ENCODE results near the gene VPS35L. TPM values are rescaled to one million over a fixed set of nuclear protein-coding genes. Genes with fewer than 3 reads are reported as not detected.
A peak's percentile ranks its signal among the peaks of the same experiment; 100 is the strongest.

VPS35L gene
- total and polyA plus RNA-seq, 2 of the 13 experiments (the other 11 are each of a cell fraction or from before 2014, with no cell fraction given) = 1.4 to 1.6 TPM

DNA sequence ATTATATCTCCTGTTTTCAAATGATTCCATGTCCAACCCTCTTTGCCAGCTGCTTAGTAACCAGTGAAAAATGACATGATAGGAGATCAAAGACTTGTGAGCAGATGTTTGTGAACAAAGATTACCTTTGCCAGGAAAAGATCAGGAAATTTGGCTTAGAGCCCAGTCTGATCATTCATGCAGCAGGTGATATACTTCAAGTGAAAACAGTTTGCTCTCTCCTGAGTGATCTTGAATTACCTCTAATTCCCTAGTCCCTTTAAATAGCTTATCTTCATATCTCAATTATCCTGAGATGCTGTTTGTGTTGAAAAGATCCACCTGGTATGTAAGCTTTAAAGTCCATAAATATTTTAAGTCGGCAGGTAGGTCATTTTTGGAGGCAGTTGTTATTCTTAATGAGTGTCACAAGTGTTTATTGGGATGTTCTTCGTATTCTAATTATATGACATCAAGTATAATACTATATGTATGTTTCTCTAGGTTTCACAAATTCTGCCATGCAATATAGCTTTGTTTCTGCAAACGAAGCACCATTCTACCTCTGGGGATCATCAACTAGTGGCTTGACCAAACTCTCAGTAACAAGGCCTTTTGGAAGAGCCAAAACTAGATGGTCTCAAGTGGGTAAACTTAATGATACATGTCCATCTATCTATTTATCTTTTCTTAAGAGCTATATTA is 13.2 kb upstream of the VPS35L start (continued):
- peak; percentile 75; the same call in 1 of the 2 replicates for TF ChIP-seq ZNF136 (CRISPR knock-in tag; IDR thresholded peaks at IDR 0.05; ENCODE audit: low read depth)
- TF ChIP-seq NCOA5 (CRISPR knock-in tag; IDR thresholded peaks at IDR 0.05) = no peak
- peak; percentile 85; the same call in 1 of the 2 replicates for TF ChIP-seq ZBTB20 (CRISPR knock-in tag; IDR thresholded peaks at IDR 0.05; ENCODE audit: borderline replicate concordance, low read depth)
- TF ChIP-seq ZNF672 (CRISPR knock-in tag; IDR thresholded peaks at IDR 0.05) = no peak
- peak; percentile 63 for TF ChIP-seq NR2F6 (IDR thresholded peaks at IDR 0.05)
- TF ChIP-seq NR2F6 (CRISPR knock-in tag; IDR thresholded peaks at IDR 0.05) = peak; percentile 81
- TF ChIP-seq PCBP1 (IDR thresholded peaks at IDR 0.05; ENCODE audit: borderline replicate concordance, low read depth, low read length) = no peak
- peak; percentile 98 for TF ChIP-seq KDM6A (CRISPR knock-in tag; IDR thresholded peaks at IDR 0.05; ENCODE audit: low read depth)
- TF ChIP-seq, protein P1, sequence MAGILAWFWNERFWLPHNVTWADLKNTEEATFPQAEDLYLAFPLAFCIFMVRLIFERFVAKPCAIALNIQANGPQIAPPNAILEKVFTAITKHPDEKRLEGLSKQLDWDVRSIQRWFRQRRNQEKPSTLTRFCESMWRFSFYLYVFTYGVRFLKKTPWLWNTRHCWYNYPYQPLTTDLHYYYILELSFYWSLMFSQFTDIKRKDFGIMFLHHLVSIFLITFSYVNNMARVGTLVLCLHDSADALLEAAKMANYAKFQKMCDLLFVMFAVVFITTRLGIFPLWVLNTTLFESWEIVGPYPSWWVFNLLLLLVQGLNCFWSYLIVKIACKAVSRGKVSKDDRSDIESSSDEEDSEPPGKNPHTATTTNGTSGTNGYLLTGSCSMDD (CRISPR knock-in tag; IDR thresholded peaks at IDR 0.05) = no peak
- TF ChIP-seq, protein P2, sequence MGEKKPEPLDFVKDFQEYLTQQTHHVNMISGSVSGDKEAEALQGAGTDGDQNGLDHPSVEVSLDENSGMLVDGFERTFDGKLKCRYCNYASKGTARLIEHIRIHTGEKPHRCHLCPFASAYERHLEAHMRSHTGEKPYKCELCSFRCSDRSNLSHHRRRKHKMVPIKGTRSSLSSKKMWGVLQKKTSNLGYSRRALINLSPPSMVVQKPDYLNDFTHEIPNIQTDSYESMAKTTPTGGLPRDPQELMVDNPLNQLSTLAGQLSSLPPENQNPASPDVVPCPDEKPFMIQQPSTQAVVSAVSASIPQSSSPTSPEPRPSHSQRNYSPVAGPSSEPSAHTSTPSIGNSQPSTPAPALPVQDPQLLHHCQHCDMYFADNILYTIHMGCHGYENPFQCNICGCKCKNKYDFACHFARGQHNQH (CRISPR knock-in tag; IDR thresholded peaks at IDR 0.05) = peak; percentile 93
- peak; percentile 90 for TF ChIP-seq BCL6 (CRISPR knock-in tag; IDR thresholded peaks at IDR 0.05)
- TF ChIP-seq, protein P3, sequence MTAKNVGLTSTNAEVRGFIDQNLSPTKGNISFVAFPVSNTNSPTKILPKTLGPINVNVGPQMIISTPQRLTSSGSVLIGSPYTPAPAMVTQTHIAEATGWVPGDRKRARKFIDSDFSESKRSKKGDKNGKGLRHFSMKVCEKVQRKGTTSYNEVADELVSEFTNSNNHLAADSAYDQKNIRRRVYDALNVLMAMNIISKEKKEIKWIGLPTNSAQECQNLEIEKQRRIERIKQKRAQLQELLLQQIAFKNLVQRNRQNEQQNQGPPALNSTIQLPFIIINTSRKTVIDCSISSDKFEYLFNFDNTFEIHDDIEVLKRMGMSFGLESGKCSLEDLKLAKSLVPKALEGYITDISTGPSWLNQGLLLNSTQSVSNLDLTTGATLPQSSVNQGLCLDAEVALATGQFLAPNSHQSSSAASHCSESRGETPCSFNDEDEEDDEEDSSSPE (CRISPR knock-in tag; IDR thresholded peaks at IDR 0.05) = 0 out of 2 replicates have a peak, but pooled peaks have one; percentile 45
- TF ChIP-seq ZNF367 (CRISPR knock-in tag; IDR thresholded peaks at IDR 0.05; ENCODE audit: borderline replicate concordance) = peak; percentile 69; the same call in 1 of the 2 replicates
- TF ChIP-seq FOXK1 (CRISPR knock-in tag; IDR thresholded peaks at IDR 0.05; ENCODE audit: borderline replicate concordance, low read depth) = peak; percentile 89; the same call in 1 of the 2 replicates
- peak; percentile 96 for TF ChIP-seq TEAD3 (CRISPR knock-in tag; optimal IDR thresholded peaks at IDR 0.05; ENCODE audit: borderline replicate concordance)
- no peak for TF ChIP-seq ZZZ3 (CRISPR knock-in tag; IDR thresholded peaks at IDR 0.05; ENCODE audit: borderline replicate concordance)
- peak; percentile 59; the same call in 1 of the 2 replicates for TF ChIP-seq ZNF772 (CRISPR knock-in tag; IDR thresholded peaks at IDR 0.05)
- peak; percentile 50; the same call in 1 of the 2 replicates for TF ChIP-seq NR2C2 (CRISPR knock-in tag; IDR thresholded peaks at IDR 0.05; ENCODE audit: borderline replicate concordance)
- TF ChIP-seq ZBTB42 (CRISPR knock-in tag; IDR thresholded peaks at IDR 0.05) = peak; percentile 94; the same call in 1 of the 2 replicates
- TF ChIP-seq NFIB (CRISPR knock-in tag; IDR thresholded peaks at IDR 0.05; ENCODE audit: borderline replicate concordance) = no peak
- TF ChIP-seq ZSCAN31 (CRISPR knock-in tag; IDR thresholded peaks at IDR 0.05; ENCODE audit: low read depth) = 0 out of 2 replicates have a peak, but pooled peaks have one; percentile 48
- no peak for TF ChIP-seq RBFOX2 (IDR thresholded peaks at IDR 0.05; ENCODE audit: low read depth, low read length)
- TF ChIP-seq KLF12 (CRISPR knock-in tag; IDR thresholded peaks at IDR 0.05; ENCODE audit: borderline replicate concordance) = no peak
- no peak for TF ChIP-seq ZFP82 (CRISPR knock-in tag; IDR thresholded peaks at IDR 0.05; ENCODE audit: borderline replicate concordance)
- TF ChIP-seq NRL (CRISPR knock-in tag; IDR thresholded peaks at IDR 0.05; ENCODE audit: borderline replicate concordance) = no peak

Measured in HepG2 (cell line).